ENCODE results near the gene AFF3. TPM values are rescaled to one million over a fixed set of nuclear protein-coding genes. Genes with fewer than 3 reads are reported as not detected.

The AFF3 gene
- total and polyA plus RNA-seq, 2 experiments from 2014 or later, result 12.0 to 12.8 TPM

DNA sequence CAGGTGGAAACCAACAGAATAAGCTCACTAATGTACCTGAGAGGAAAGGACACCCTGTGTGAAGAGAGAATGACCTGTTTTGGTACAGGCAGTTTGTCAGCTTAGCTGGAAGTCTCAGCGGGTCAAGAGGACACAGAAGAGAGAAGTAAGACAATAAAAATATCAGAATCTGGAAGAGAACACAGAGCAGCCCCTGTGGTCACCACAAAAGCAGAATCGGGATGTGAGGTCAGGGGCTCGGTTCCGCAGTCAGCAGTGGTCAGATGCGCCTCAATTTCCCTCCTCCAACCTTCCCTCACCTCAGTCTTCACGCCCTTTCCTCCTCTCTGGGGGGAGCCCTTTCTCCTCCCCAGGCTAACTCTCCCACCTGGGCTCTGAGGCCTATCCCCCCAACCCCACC lies 122.9 kb downstream of the AFF3 start:
- Histone ChIP-seq H3K27me3 (no peaks in the 10 kb centered on the region), H3K9me3 (ENCODE audit: low read depth) (no peaks in the 10 kb centered on the region), H3K4me1 (ENCODE audit: low read depth) (peaks cover 5% of the 10 kb centered on the region), H3K4me3 (no peak overlapping the region), H3K36me3 (no peaks in the 10 kb centered on the region), H3K27ac (no peak overlapping the region)
- no peak for DNase-seq (ENCODE audit: low read depth in 1 of 2, low spot score in 1 of 2)
- TF ChIP-seq, protein P1, sequence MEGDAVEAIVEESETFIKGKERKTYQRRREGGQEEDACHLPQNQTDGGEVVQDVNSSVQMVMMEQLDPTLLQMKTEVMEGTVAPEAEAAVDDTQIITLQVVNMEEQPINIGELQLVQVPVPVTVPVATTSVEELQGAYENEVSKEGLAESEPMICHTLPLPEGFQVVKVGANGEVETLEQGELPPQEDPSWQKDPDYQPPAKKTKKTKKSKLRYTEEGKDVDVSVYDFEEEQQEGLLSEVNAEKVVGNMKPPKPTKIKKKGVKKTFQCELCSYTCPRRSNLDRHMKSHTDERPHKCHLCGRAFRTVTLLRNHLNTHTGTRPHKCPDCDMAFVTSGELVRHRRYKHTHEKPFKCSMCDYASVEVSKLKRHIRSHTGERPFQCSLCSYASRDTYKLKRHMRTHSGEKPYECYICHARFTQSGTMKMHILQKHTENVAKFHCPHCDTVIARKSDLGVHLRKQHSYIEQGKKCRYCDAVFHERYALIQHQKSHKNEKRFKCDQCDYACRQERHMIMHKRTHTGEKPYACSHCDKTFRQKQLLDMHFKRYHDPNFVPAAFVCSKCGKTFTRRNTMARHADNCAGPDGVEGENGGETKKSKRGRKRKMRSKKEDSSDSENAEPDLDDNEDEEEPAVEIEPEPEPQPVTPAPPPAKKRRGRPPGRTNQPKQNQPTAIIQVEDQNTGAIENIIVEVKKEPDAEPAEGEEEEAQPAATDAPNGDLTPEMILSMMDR (IDR thresholded peaks at IDR 0.05; ENCODE audit: low read depth, low read length), result no peak

DNA sequence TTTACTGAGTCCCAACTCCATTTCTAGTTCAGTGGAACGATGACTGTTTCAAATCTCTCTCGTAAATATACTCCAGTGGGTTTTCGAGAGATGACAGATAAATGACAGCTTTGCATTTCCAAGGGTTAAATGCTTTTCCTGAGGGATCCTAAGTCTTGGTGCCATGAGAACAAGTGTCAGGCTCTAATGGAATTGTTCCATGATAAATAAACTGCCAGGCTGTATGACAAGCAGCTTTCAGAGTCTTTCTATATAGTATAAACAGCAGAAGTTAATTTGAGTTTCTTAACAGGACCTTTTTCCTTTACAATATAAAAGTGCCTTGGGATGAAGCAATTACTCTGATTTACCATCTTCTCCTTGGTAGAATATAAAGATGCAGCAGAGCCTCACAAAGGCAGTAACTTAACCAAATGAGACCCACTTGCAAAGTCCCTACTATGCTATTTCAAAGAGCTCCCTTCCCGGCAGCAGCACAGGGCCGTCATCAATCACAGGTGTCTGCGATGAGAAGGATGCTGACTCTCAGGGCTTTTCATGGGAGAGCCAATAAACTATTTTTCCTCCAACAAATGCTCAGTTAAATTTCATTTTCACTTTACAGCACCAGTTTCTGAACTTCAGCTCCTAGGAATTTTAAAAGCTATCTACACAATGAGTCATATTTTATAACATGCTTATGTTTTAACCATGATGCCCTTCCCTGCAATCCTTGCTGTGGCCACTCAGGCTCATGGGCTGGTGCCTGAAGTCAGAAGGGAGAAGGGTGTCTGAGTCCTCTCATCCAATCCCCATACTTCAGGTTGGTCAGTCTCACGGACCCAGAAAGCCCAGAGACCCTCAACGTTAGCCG lies 123.8 kb downstream of the AFF3 start:
- Histone ChIP-seq H3K4me3 (no peak overlapping the region), H3K27me3 (no peaks in the 10 kb centered on the region), H3K36me3 (no peaks in the 10 kb centered on the region), H3K27ac (no peak overlapping the region), H3K4me1 (ENCODE audit: low read depth) (peaks cover 9% of the 10 kb centered on the region), H3K9me3 (ENCODE audit: low read depth) (no peaks in the 10 kb centered on the region)
- TF ChIP-seq, protein P1 (IDR thresholded peaks at IDR 0.05; ENCODE audit: low read depth, low read length), result no peak
- DNase-seq (ENCODE audit: low read depth in 1 of 2, low spot score in 1 of 2), result peak in 1 of 2 donors; percentile 36

DNA sequence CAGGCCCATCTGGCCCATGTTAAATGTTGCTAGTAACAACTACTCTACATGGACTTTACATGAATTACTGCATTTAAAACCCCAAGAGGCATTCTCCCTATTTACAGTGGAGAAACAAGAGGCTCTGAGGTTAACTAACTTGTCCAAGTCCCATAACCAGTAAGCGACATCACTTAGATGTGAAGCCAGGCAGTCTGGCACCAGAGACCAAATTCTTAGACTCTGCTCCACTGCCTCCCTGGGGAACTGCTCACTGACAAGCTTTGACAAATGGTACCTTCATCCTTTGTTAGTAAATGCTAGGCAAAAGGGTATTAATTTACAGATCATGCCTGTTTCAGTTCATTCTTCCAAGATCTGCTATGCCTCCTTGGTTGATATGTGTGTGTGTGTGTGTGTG lies 124.8 kb downstream of the AFF3 start:
- DNase-seq (ENCODE audit: low read depth in 1 of 2, low spot score in 1 of 2), result no peak

DNA sequence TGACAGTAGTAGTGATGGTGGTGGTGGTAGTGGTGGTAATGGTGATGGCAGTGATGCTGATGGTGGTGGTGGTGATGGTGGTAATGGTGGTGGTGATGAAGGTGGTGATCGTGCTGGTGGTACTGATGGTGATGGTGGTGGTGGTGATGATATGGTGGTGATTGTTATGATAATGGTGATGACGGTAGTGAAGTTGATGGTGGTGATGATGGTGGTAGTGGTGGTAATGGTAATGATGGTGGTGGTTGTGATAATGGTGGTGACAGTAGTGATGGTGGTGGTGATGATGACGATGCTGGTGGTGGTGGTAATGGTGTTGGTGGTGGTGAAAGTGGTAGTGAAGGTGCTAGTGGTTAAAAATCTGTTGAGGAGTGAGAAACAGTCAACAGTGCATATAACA lies 125.6 kb downstream of the AFF3 start:
- no peaks in the 10 kb centered on the region for H3K36me3 ChIP-seq
- no peak for DNase-seq (ENCODE audit: low read depth in 1 of 2, low spot score in 1 of 2)
- TF ChIP-seq, protein P1 (IDR thresholded peaks at IDR 0.05; ENCODE audit: low read depth, low read length), result no peak
- H3K27me3 ChIP-seq, result no peaks in the 10 kb centered on the region
- H3K4me1 ChIP-seq (ENCODE audit: low read depth), result peaks cover 18% of the 10 kb centered on the region
- no peak overlapping the region for H3K27ac ChIP-seq
- no peak overlapping the region for H3K4me3 ChIP-seq
- H3K9me3 ChIP-seq (ENCODE audit: low read depth), result no peaks in the 10 kb centered on the region

More for the DNA sequence above, 124.8 kb downstream of the AFF3 start:
- no peak overlapping the region for H3K4me3 ChIP-seq
- H3K4me1 ChIP-seq (ENCODE audit: low read depth), result peaks cover 18% of the 10 kb centered on the region
- H3K27me3 ChIP-seq, result no peaks in the 10 kb centered on the region
- H3K27ac ChIP-seq, result no peak overlapping the region
- no peaks in the 10 kb centered on the region for H3K9me3 ChIP-seq (ENCODE audit: low read depth)
- H3K36me3 ChIP-seq, result no peaks in the 10 kb centered on the region
- TF ChIP-seq, protein P1 (IDR thresholded peaks at IDR 0.05; ENCODE audit: low read depth, low read length), result no peak

DNA sequence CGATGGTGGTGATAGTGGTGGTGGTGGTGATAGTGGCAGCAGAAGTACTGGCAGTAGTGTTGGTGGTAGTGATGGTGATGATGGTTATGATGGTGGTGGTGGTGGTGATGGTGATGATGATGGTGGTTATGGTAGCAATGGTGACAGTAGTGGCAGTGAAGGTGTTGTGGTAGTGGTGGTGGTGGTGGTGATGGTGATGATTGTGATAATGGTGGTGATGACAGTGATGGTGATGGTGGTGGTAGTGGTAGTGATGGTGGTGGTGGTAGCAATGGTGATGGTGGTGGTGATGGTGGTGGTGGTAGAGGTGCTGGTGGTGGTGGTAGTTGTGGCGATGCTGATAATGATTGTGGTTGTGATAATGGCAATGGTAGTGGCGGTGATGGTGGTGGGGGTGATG lies 126.5 kb downstream of the AFF3 start:
- Histone ChIP-seq H3K27me3 (no peaks in the 10 kb centered on the region), H3K36me3 (no peaks in the 10 kb centered on the region), H3K4me3 (no peak overlapping the region), H3K4me1 (ENCODE audit: low read depth) (peaks cover 23% of the 10 kb centered on the region), H3K27ac (no peak overlapping the region), H3K9me3 (ENCODE audit: low read depth) (no peaks in the 10 kb centered on the region)
- TF ChIP-seq, protein P1 (IDR thresholded peaks at IDR 0.05; ENCODE audit: low read depth, low read length), result no peak
- no peak for DNase-seq (ENCODE audit: low read depth in 1 of 2, low spot score in 1 of 2)

Measured in cardiac muscle cell (in vitro differentiated cells and primary cell).